HL-60/S4 treated with retinoic acid at 250 ng/mL for 4 days and 3 days (cell line): Measurements from ENCODE around the gene NLE1.

ENCODE experiments used
- in situ Hi-C: fragments of 300-500 bp; cut with MboI; formaldehyde crosslinking; loops from 2 replicates; pipeline ENCODE4 v1.7.0; 2022; ENCODE audit warnings: low sequenced_read_pairs

NLE1 gene

GRCh38 chr17:35089586-35090296 is 52.4 kb downstream of the NLE1 start:
- in situ Hi-C loops = no loop called here

DNA sequence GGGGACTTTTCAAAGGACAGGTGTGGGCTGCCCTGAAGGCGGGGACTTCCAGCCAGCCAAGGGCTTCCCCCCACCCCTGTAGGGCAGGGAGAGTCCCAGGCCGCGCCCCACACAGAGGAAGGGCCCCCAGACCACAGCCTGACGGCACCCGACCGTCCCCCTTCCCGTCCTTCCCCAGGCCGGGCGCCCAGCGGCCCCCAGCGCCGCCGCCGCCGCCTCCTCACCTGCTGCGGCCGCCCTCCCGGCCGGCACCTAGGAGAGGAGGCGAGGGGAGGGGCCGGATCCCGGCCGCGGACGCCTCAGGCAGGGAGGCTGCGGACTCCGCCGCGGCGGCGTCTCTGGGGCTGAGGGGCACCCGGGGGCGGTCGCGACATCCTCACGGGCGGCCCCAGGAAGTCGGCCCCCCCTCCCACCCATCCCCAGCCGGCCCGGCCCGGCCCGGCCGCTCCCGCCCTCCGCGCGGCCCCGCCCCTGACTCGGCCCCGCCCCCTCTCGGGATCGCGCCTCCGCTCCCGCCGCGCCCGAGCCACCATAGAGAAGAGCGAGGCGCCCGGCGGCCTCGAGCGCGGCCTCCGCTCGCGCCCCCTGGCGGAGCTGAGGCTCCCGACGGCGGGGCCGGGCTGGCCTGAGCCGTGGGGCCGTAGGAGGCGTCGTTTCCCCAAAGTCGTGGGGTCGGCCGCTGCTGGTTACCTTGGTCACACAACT is 53.1 kb downstream of the NLE1 start:
- in situ Hi-C loops = no loop called here

- in situ Hi-C loops = no loop called here
Observed at GRCh38 chr17:35088356-35088880, 53.7 kb downstream of the NLE1 start.

GRCh38 chr17:35087731-35088355 is 54.3 kb downstream of the NLE1 start:
- in situ Hi-C loops = no loop called here

- in situ Hi-C loops = no loop called here
Observed at GRCh38 chr17:35086931-35087573, 55.1 kb downstream of the NLE1 start.

DNA sequence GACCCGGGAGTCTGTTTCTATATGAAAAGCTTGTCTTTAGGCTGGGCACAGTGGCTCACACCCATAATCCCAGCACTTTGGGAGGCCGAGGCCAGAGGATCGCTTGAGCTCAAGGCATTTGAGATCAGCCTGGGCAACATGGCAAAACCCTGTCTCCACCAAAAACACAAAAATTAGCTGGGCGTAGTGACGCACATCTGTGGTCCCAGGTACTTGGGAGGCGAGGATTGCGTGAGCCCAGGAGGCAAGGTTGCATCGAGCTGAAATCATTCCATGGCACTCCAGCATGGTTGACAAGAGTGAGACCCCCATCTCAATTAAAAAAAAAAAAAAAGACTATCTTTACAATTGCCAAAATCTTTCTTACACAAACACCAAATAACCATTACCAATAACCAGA is 55.9 kb downstream of the NLE1 start:
- in situ Hi-C loops = no loop called here

GRCh38 chr17:35084987-35085386 is 57.1 kb downstream of the NLE1 start:
- in situ Hi-C loops = no loop called here

DNA sequence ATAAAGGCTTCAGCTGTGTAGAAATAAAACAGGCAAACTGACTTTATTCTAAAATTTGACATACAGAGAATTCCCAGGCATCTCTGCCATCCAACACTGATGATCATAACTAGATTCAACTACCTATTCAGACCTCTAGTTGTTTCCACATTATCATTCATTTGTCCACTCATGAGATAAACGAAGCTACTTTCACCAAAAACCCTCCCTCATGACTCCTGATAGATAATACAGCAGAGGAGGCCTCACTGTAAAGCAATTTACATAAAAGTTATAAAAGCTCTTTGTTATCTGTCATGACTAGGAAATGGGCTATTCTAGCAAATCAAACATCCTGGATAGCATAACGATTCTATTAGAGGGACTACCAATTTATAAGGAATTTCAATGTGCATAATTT is 59.0 kb downstream of the NLE1 start:
- in situ Hi-C loops = no loop called here

GRCh38 chr17:35082073-35082657 is 59.9 kb downstream of the NLE1 start:
- in situ Hi-C loops = no loop called here

GRCh38 chr17:35081638-35082037 is 60.5 kb downstream of the NLE1 start:
- in situ Hi-C loops = no loop called here

- in situ Hi-C loops = no loop called here
Observed at GRCh38 chr17:35080536-35080935, 61.6 kb downstream of the NLE1 start.

DNA sequence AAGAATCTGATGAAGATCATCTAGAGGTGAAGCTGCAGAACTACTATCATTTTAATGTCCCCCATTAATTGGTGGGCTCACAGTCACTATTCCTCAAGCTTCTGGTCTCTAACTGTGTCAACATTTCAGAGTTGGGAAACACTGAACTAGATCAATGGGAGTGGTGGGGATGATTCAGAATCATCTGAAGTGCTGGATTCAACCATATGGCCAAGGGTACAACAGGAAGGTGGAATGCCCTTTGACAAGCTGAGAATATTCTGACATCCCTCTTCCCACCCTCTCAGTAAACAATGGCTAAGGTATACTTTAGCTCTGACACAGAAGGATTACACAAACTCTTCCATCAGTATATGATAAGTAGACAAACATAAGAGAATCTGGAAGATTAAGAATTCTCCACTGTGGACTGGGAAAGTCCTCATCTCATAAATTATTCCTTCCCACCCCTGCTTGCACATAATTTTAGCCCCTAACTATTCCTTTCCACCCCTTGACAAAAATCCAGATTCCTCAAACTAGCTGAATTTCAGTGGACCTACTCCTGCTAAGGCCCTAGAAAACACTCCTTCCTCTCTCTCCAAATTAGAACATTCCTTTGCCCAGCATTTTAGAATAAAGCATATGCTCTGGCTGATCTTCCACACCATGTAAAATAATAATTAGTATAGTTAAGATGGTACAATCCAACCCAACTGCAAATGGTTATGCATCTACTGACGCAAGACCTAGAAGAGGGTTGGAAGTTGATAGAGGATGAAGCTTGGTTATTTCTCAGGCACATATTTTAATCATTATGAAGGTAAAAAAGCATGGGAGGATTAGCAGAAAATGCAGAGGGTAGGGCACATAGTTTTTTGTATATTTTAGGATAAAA is 62.3 kb downstream of the NLE1 start:
- in situ Hi-C loops = no loop called here
